ENCODE data around the gene GINM1.

DNA sequence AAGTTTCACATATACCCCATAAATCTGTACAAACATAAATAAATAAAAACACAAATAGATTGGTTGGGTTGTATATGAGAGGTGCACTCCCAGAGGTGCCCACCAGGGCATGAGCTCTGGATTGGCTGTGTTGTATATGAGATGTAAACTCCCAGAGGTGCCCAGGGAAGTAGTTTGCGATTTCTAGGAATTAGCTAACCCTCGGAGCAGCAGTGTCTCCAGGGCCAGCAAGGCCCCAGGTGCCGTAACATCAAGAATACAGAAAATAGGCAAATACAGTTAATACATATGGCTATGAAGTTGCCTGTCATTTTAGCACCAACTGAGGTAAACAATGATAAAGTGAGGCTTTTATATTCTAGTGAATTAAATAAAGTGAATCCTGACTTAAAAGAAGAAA, 5.4 kb upstream of the GINM1 start:
- TF ChIP-seq, protein P1, sequence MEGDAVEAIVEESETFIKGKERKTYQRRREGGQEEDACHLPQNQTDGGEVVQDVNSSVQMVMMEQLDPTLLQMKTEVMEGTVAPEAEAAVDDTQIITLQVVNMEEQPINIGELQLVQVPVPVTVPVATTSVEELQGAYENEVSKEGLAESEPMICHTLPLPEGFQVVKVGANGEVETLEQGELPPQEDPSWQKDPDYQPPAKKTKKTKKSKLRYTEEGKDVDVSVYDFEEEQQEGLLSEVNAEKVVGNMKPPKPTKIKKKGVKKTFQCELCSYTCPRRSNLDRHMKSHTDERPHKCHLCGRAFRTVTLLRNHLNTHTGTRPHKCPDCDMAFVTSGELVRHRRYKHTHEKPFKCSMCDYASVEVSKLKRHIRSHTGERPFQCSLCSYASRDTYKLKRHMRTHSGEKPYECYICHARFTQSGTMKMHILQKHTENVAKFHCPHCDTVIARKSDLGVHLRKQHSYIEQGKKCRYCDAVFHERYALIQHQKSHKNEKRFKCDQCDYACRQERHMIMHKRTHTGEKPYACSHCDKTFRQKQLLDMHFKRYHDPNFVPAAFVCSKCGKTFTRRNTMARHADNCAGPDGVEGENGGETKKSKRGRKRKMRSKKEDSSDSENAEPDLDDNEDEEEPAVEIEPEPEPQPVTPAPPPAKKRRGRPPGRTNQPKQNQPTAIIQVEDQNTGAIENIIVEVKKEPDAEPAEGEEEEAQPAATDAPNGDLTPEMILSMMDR (IDR thresholded peaks at IDR 0.05; ENCODE audit: insufficient read depth, low read length, poor library complexity, severe bottlenecking): peak; percentile 25
- no peak for TF ChIP-seq EZH2phosphoT487 (conservative IDR thresholded peaks at IDR 0.05; ENCODE audit: low read length)

Measured in SU-DHL-6 (cell line).